RPMI7951 (cell line): ENCODE results near the gene GOT1. TPM values are rescaled to one million over a fixed set of nuclear protein-coding genes. Genes with fewer than 3 reads are reported as not detected.

ENCODE experiments used
- DNase-seq: peaks from one replicate; pipeline ENCODE4 v3.0.0-alpha.2; 2012; ENCODE audit warnings: low read depth
- total RNA-seq: library from RNA; depleted of rRNA; stranded (reverse); fragments of >200 nt; shearing (Covaris generic); gene quantifications from 2 replicates; pipeline ENCODE4 v1.2.3, GENCODE V29; 2014

The GOT1 gene
- total RNA-seq, 1 experiment from 2014 or later: 24.2 TPM

GRCh38 chr10:99395750-99396445 lies 34.5 kb downstream of the GOT1 start:
- DNase-seq: peak; percentile 93

- DNase-seq: no peak
Observed at GRCh38 chr10:99394761-99395386, 35.5 kb downstream of the GOT1 start.

- no peak for DNase-seq
Observed at GRCh38 chr10:99394256-99394655, 36.2 kb downstream of the GOT1 start.

- DNase-seq: no peak
Observed at GRCh38 chr10:99393683-99394082, 36.7 kb downstream of the GOT1 start.

GRCh38 chr10:99393036-99393435 lies 37.4 kb downstream of the GOT1 start:
- DNase-seq: no peak

GRCh38 chr10:99391346-99391745 lies 39.1 kb downstream of the GOT1 start:
- DNase-seq: no peak

- DNase-seq: no peak
Observed at GRCh38 chr10:99389729-99390480, 40.5 kb downstream of the GOT1 start.

GRCh38 chr10:99387541-99387940 lies 42.9 kb downstream of the GOT1 start:
- no peak for DNase-seq

- DNase-seq: no peak
Observed at GRCh38 chr10:99387071-99387470, 43.4 kb downstream of the GOT1 start.

GRCh38 chr10:99382176-99382575 lies 48.2 kb downstream of the GOT1 start:
- no peak for DNase-seq

- DNase-seq: no peak
Observed at GRCh38 chr10:99375426-99375825, 55.0 kb downstream of the GOT1 start.

- DNase-seq: no peak
Observed at GRCh38 chr10:99374972-99375371, 55.5 kb downstream of the GOT1 start.

GRCh38 chr10:99374526-99374925 lies 55.9 kb downstream of the GOT1 start:
- DNase-seq: peak; percentile 13

GRCh38 chr10:99372546-99373271 lies 57.7 kb downstream of the GOT1 start:
- peak; percentile 43 for DNase-seq

GRCh38 chr10:99370993-99371392 lies 59.4 kb downstream of the GOT1 start:
- DNase-seq: peak; percentile 55

GRCh38 chr10:99369551-99369950 lies 60.9 kb downstream of the GOT1 start:
- peak; percentile 77 for DNase-seq

GRCh38 chr10:99369126-99369525 lies 61.3 kb downstream of the GOT1 start:
- peak; percentile 48 for DNase-seq

GRCh38 chr10:99368646-99369045 lies 61.8 kb downstream of the GOT1 start:
- DNase-seq: peak; percentile 15

- no peak for DNase-seq
Observed at GRCh38 chr10:99366666-99367065, 63.8 kb downstream of the GOT1 start.

- no peak for DNase-seq
Observed at GRCh38 chr10:99365736-99366135, 64.7 kb downstream of the GOT1 start.

- no peak for DNase-seq
Observed at GRCh38 chr10:99365311-99365710, 65.1 kb downstream of the GOT1 start.

- no peak for DNase-seq
Observed at GRCh38 chr10:99364125-99364524, 66.3 kb downstream of the GOT1 start.
